GM19463 (cell line): Measurements from ENCODE around the gene TLDC2.
A peak's percentile ranks its signal among the peaks of the same experiment; 100 is the strongest.

Source experiments
- ATAC-seq: cut with Tn5 transposase; IDR thresholded peaks from one replicate; pipeline ENCODE4 v1.9.1; 2021; ENCODE audit warnings: mild to moderate bottlenecking, moderate library complexity; ENCODE audit not compliant: unreplicated experiment

Gene TLDC2

GRCh38 chr20:36849333-36850065 lies 26.4 kb upstream of the TLDC2 start:
- ATAC-seq, result no peak

- no peak for ATAC-seq
Measured at GRCh38 chr20:36850759-36851158, 25.2 kb upstream of the TLDC2 start.

GRCh38 chr20:36851490-36851889 lies 24.4 kb upstream of the TLDC2 start:
- no peak for ATAC-seq

GRCh38 chr20:36852187-36852586 lies 23.8 kb upstream of the TLDC2 start:
- ATAC-seq, result no peak

- ATAC-seq, result no peak
Measured at GRCh38 chr20:36854348-36855240, 21.3 kb upstream of the TLDC2 start.

- no peak for ATAC-seq
Measured at GRCh38 chr20:36855241-36855657, 20.7 kb upstream of the TLDC2 start.

- no peak for ATAC-seq
Measured at GRCh38 chr20:36856195-36856594, 19.7 kb upstream of the TLDC2 start.

GRCh38 chr20:36856691-36857635 lies 19.0 kb upstream of the TLDC2 start:
- ATAC-seq, result no peak

- ATAC-seq, result no peak
Measured at GRCh38 chr20:36859282-36859555, 16.7 kb upstream of the TLDC2 start.

GRCh38 chr20:36859700-36860330 lies 16.1 kb upstream of the TLDC2 start:
- ATAC-seq, result no peak

- ATAC-seq, result no peak
Measured at GRCh38 chr20:36860339-36860738, 15.6 kb upstream of the TLDC2 start.

- no peak for ATAC-seq
Measured at GRCh38 chr20:36860811-36861624, 14.9 kb upstream of the TLDC2 start.

- ATAC-seq, result no peak
Measured at GRCh38 chr20:36861625-36861874, 14.4 kb upstream of the TLDC2 start.

- ATAC-seq, result no peak
Measured at GRCh38 chr20:36861875-36862801, 13.8 kb upstream of the TLDC2 start.

GRCh38 chr20:36862857-36863668 lies 12.9 kb upstream of the TLDC2 start:
- ATAC-seq, result peak; percentile 44

- ATAC-seq, result no peak
Measured at GRCh38 chr20:36865076-36865860, 10.7 kb upstream of the TLDC2 start.

- no peak for ATAC-seq
Measured at GRCh38 chr20:36865861-36866149, 10.1 kb upstream of the TLDC2 start.

- ATAC-seq, result no peak
Measured at GRCh38 chr20:36866164-36866563, 9.8 kb upstream of the TLDC2 start.
